SK-N-SH (cell line): ENCODE data around the gene LRRC15. TPM values are rescaled to one million over a fixed set of nuclear protein-coding genes. Genes with fewer than 3 reads are reported as not detected.

Experiments used
- CTCF ChIA-PET: fragments of 300-600, 350-600 bp; formaldehyde crosslinking; extraction: SDS; loops from one replicate; lab custom pipeline; 2021; lab: Yijun Ruan, JAX
- POLR2A ChIA-PET: fragments of 350-600 bp; sonication (Branson Sonifier 250); formaldehyde crosslinking; extraction: SDS; loops from one replicate; lab custom pipeline; 2020; ENCODE audit warnings: antibody characterized with exemption, inconsistent platforms; lab: Yijun Ruan, JAX
- DNase-seq: peaks from one replicate; pipeline ENCODE4 v3.0.0; 2012
- H2AFZ ChIP-seq: fragments of 200-600 bp; sonication (generic); 2 replicates; pipeline ENCODE4 v1.8.1; 2016; ENCODE audit warnings: antibody characterized with exemption, mild to moderate bottlenecking, low read depth
- H3F3A ChIP-seq: fragments of 200-600 bp; sonication (generic); replicated peaks from 2 replicates; pipeline ENCODE3; 2016; ENCODE audit warnings: antibody characterized with exemption, mild to moderate bottlenecking; ENCODE audit not compliant: insufficient read depth
- H3K27ac ChIP-seq, 2 experiments: fragments of 200-500 bp in 1 of 2; fragments of 200-600 bp in 1 of 2; sonication (Bioruptor generic) in 1 of 2; sonication (generic), shearing (Covaris generic) in 1 of 2; 2 replicates each; pipeline versions ENCODE4 v1.5.1 to v1.6.1; 2014 to 2016; ENCODE audit warnings: low read depth in 2 of 2, inconsistent platforms in 1 of 2, low read length in 1 of 2, mild to moderate bottlenecking in 1 of 2, mixed read lengths in 1 of 2
- H3K27me3 ChIP-seq: fragments of 200-600 bp; sonication (generic), shearing (Covaris generic); 2 replicates; pipeline ENCODE4 v1.6.1; 2016; ENCODE audit warnings: mixed run types; ENCODE audit not compliant: insufficient read depth
- H3K36me3 ChIP-seq, 2 experiments: fragments of 200-500 bp in 1 of 2; fragments of 200-600 bp in 1 of 2; sonication (Bioruptor generic) in 1 of 2; sonication (generic) in 1 of 2; replicated peaks in 1 of 2; 2 replicates each; pipeline versions ENCODE3 to v1.5.1; 2014 to 2016; ENCODE audit warnings: low read length in 1 of 2, mild to moderate bottlenecking in 1 of 2; ENCODE audit not compliant: insufficient read depth in 2 of 2, control insufficient read depth in 1 of 2
- H3K4me1 ChIP-seq, 2 experiments: fragments of 200-500 bp in 1 of 2; fragments of 200-600 bp in 1 of 2; sonication (Bioruptor generic) in 1 of 2; sonication (generic), shearing (Covaris generic) in 1 of 2; 2 replicates each; pipeline versions ENCODE4 v1.5.1 to v1.6.1; 2014 to 2016; ENCODE audit warnings: low read depth in 1 of 2, low read length in 1 of 2, mixed run types in 1 of 2; ENCODE audit not compliant: insufficient read depth in 2 of 2, control insufficient read depth in 1 of 2
- H3K4me2 ChIP-seq: fragments of 200-600 bp; sonication (generic), shearing (Covaris generic); 2 replicates; pipeline ENCODE4 v1.6.1; 2017; ENCODE audit warnings: mixed run types
- H3K4me3 ChIP-seq, 2 experiments: fragments of 200-500 bp in 1 of 2; fragments of 200-600 bp in 1 of 2; sonication (Bioruptor generic) in 1 of 2; sonication (generic), shearing (Covaris generic) in 1 of 2; 2 replicates each; pipeline versions ENCODE4 v1.5.1 to v1.8.1; 2014 to 2016; ENCODE audit warnings: low read depth in 2 of 2, inconsistent platforms in 1 of 2, low read length in 1 of 2, mild to moderate bottlenecking in 1 of 2, mixed read lengths in 1 of 2, moderate library complexity in 1 of 2
- H3K79me2 ChIP-seq: fragments of 200-600 bp; sonication (generic); 2 replicates; pipeline ENCODE4 v1.8.1; 2017; ENCODE audit warnings: mild to moderate bottlenecking; ENCODE audit not compliant: insufficient read depth
- H3K9ac ChIP-seq: fragments of 200-600 bp; sonication (generic); 2 replicates; pipeline ENCODE4 v1.6.1; 2017; ENCODE audit warnings: mixed run types
- H3K9me2 ChIP-seq: fragments of 200-600 bp; sonication (generic); 2 replicates; pipeline ENCODE4 v1.6.1; 2017; ENCODE audit warnings: mixed run types
- H3K9me3 ChIP-seq: fragments of 200-600 bp; sonication (generic); 2 replicates; pipeline ENCODE4 v1.6.1; 2017; ENCODE audit warnings: mixed run types, mild to moderate bottlenecking, moderate library complexity
- H4K20me1 ChIP-seq: fragments of 200-600 bp; sonication (generic); 2 replicates; pipeline ENCODE4 v1.6.1; 2017; ENCODE audit warnings: mild to moderate bottlenecking, mixed run types; ENCODE audit not compliant: insufficient read depth
- EP300 ChIP-seq, 2 experiments: IDR thresholded peaks; 2 replicates each; pipeline versions ENCODE4 v1.4.0 to v1.6.1; 2012; ENCODE audit warnings: borderline replicate concordance in 1 of 2, low read depth in 1 of 2, low read length in 1 of 2
- FOXJ3 ChIP-seq: sonication (generic); formaldehyde crosslinking; IDR thresholded peaks from 2 replicates; pipeline ENCODE4 v1.5.1; 2020; ENCODE audit warnings: mild to moderate bottlenecking, missing genetic modification reagents
- FOXM1 ChIP-seq: IDR thresholded peaks from 2 replicates; pipeline ENCODE4 v1.4.0; 2012; ENCODE audit warnings: low read depth, mild to moderate bottlenecking
- MEF2A ChIP-seq: IDR thresholded peaks from 2 replicates; pipeline ENCODE4 v1.4.0; 2012; ENCODE audit warnings: low read depth, borderline replicate concordance
- RFX5 ChIP-seq: IDR thresholded peaks from 2 replicates; pipeline ENCODE4 v1.6.1; 2012; ENCODE audit warnings: mild to moderate bottlenecking, improper control_type of control experiment, low read length
- RXRA ChIP-seq: IDR thresholded peaks from 2 replicates; pipeline ENCODE4 v1.4.0; 2012; ENCODE audit warnings: low read depth, mild to moderate bottlenecking, borderline replicate concordance
- SMC3 ChIP-seq: IDR thresholded peaks from 2 replicates; pipeline ENCODE4 v1.6.1; 2012; ENCODE audit warnings: low read depth, low read length, improper control_type of control experiment
- ZBTB33 ChIP-seq: IDR thresholded peaks from 2 replicates; pipeline ENCODE4 v1.4.0; 2012; ENCODE audit warnings: low read depth, borderline replicate concordance
- WGBS: methylation state at CpG from one replicate; pipeline ENCODE4 v1.1.6; 2017; ENCODE audit warnings: low lambda C conversion rate; 5-methylcytosine and 5-hydroxymethylcytosine counted together
- polyA plus RNA-seq, 3 experiments: library from polyadenylated mRNA; depleted of rRNA; stranded (reverse); fragments of >200 nt; gene quantifications; 2 replicates each; pipeline ENCODE4 v1.2.3, GENCODE V29; 2012

The LRRC15 gene
- polyA plus RNA-seq, 1 of the 3 experiments (the other 2 are of a cell fraction), result 0.02 TPM

- H3K9me2 ChIP-seq, result no peaks in the 10 kb centered on the region
- H3K79me2 ChIP-seq, result no peaks in the 10 kb centered on the region
- POLR2A ChIA-PET, result no interaction called here
- DNase-seq, result no peak
- no peak for TF ChIP-seq RXRA
- TF ChIP-seq EP300 (IDR thresholded peaks at IDR 0.05; ENCODE audit: borderline replicate concordance in 1 of 2, low read depth in 1 of 2, low read length in 1 of 2), result no peak
- TF ChIP-seq FOXJ3 (CRISPR knock-in tag), result no peak
- TF ChIP-seq SMC3, result no peak
- no peak for TF ChIP-seq ZBTB33
- TF ChIP-seq FOXM1, result no peak
- H3K9ac ChIP-seq, result no peak overlapping the region
- H3K4me3 ChIP-seq, result no peak overlapping the region
- H3K27me3 ChIP-seq, result peaks cover 39% of the 10 kb centered on the region
- H3K36me3 ChIP-seq, result no peaks in the 10 kb centered on the region
- no peak overlapping the region for H2AFZ ChIP-seq
- peaks cover 8 to 45% of the 10 kb centered on the region in 2 experiments; a peak in 3 of 4 replicates for H3K4me1 ChIP-seq
- H3K27ac ChIP-seq, result no peak overlapping the region
- 91% methylated on average over 11 of the region's 11 CpGs for WGBS
- no peaks in the 10 kb centered on the region for H4K20me1 ChIP-seq
- CTCF ChIA-PET, result interaction anchor here (0.9 to 4.1 kb wide), 8 partner anchors 16 to 529 kb away, joined by 3 to 18 read pairs (median 3); partner anchors contain the start of gene HES1
- no peaks in the 10 kb centered on the region for H3K9me3 ChIP-seq
- no peak overlapping the region for H3K4me2 ChIP-seq
- peaks cover 3% of the 10 kb centered on the region for H3F3A ChIP-seq
Observed at GRCh38 chr3:194310060-194310835, 59.3 kb downstream of the LRRC15 start.

GRCh38 chr3:194308601-194309449, 60.7 kb downstream of the LRRC15 start:
- Histone ChIP-seq H4K20me1 (no peaks in the 10 kb centered on the region), H3K9ac (no peak overlapping the region), H2AFZ (no peak overlapping the region), H3K4me3 (no peak overlapping the region), H3K36me3 (no peaks in the 10 kb centered on the region), H3K9me3 (no peaks in the 10 kb centered on the region), H3F3A (peaks cover 3% of the 10 kb centered on the region), H3K27ac (no peak overlapping the region), H3K4me2 (no peak overlapping the region), H3K4me1 (peaks cover 8 to 37% of the 10 kb centered on the region in 2 experiments; a peak in 3 of 4 replicates), H3K9me2 (no peaks in the 10 kb centered on the region), H3K27me3 (peaks cover 42% of the 10 kb centered on the region), H3K79me2 (no peaks in the 10 kb centered on the region)
- no peak for DNase-seq
- ChIA-PET CTCF (interaction anchor here (0.9 to 4.1 kb wide), 7 partner anchors 15 to 528 kb away, joined by 3 to 18 read pairs (median 3); partner anchors contain the start of gene HES1), POLR2A (no interaction called here)
- TF ChIP-seq RFX5 (no peak), MEF2A (no peak)
- 85% methylated on average over 8 of the region's 8 CpGs for WGBS
